Myocyte (in vitro differentiated cells): ENCODE data around the gene IFNAR2. TPM values are rescaled to one million over a fixed set of nuclear protein-coding genes. Genes with fewer than 3 reads are reported as not detected.
"Not testable (repeated sequence)": the region's sequence is repeated elsewhere in the genome, so short reads cannot be mapped to it uniquely, and the experiment has no call there.

Experiments used
- DNase-seq: peaks from one replicate; pipeline ENCODE4 v3.0.0-alpha.2; 2012; ENCODE audit warnings: low read depth
- total RNA-seq: library from RNA; depleted of rRNA; stranded (reverse); fragments of >200 nt; gene quantifications from 2 replicates; pipeline ENCODE4 v1.2.3, GENCODE V29; 2014

Gene IFNAR2
- total RNA-seq, 1 donor from 2014 or later = 10.1 TPM

DNA sequence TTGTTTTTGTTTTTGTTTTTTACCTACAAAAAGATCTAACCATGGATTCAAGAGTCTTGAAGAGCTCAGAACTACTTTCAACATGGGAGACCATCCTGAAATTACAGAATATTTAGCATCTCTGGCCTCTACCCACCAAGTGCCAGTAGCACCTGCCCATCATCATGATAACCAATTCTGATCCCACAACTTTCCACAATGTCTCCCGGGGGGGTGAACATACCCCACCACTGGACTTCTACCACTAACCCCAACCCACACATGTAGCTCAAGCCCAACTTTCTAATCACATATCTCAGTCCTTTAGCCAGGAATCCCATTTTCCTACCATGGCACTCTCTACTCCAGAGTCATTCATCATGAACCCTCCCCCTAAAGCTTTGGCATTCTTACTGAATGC, 15.7 kb upstream of the IFNAR2 start:
- DNase-seq = no peak

DNA sequence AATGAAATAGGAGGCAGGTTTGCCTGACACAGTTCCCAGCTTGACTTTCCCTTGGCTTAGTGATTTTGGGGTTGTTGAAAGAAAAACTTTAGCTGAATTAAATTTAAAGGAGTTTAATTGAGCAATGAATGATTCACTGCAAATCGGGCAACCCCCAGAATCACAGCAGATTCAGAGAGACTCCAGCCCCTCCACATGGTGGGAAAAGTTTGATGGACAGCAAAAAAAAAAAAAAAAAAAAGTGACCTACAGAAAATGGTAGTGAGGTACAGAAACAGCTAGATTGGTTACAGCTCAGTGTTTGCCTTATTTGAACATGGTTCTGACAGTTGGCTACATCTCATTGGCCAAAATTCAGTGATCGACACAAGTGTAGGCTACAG, 12.6 kb upstream of the IFNAR2 start:
- no peak for DNase-seq

DNA sequence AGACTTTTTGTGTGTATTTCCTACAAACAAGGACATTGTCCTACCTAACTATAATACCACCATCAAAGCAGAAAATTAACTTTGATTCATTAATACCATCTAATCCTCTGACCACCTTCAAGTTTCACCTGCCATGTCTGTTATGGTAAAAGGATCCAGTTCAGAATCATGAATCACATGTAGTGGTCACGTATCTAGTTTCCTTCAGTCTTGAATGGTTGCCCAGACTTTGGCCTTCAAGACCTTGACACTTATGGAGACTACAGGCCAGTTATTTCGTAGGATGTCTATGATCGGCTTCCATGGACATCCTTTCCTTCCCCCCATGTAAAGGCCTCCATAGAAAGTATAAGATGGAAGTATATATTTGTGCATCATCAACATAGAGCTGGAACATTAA, 10.4 kb upstream of the IFNAR2 start:
- DNase-seq = peak; percentile 63

DNA sequence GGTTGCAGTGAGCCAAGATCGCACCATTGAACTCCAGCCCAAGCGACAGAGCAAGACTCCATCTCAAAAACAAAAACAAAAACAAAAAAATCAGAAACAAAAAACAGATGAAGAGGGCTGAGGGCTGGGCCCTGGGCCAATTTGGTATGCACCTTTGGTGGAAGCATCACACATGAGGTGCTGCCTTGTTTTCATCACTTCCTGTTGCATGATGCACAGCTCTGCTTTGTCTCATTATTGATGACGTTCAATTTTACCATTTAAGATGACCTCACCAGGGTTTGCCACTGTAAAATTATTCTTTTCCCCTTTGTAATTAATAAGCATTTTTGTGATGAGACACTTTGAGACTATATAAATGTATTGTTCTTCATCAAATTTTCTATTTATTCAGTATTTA, 9.8 kb upstream of the IFNAR2 start:
- DNase-seq = no peak

DNA sequence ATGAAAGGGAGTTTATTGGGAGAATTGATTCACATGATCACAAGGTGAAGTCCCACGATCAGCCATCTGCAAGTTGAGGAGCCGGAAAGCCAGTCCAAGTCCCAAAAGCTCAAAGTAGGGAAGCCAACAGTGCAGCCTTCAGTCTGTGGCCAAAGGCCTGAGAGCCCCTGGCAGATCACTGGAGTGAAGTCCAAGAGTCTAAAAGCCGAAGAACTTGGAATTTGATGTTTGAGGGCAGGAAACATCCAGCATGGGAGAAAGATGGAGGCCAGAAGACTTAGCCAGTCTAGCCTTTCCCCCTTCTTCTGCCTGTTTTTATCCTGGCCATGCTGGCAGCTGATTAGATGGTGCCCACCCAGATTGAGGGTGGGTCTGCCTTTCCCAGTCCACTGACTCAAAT, 4.4 kb upstream of the IFNAR2 start:
- not testable (repeated sequence) for DNase-seq

DNA sequence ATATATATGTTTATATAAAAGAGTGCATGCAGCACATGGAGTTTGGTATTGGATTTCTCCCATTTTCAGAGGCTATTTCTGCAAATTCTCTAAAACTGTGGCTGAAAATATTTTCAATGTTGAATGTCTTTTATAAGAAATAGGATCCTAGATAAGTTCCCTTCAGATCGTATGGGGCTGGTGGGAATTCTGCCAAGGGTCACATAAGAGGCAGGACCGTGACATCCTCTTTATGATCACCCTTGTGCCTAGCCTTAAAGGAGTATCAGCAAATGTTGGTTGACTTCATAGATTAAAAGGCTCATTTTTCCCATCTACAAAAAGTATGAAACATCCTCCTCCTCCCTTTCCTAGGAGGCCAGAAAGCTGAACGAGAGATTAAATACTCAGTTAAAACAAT, 1.3 kb upstream of the IFNAR2 start:
- no peak for DNase-seq

DNA sequence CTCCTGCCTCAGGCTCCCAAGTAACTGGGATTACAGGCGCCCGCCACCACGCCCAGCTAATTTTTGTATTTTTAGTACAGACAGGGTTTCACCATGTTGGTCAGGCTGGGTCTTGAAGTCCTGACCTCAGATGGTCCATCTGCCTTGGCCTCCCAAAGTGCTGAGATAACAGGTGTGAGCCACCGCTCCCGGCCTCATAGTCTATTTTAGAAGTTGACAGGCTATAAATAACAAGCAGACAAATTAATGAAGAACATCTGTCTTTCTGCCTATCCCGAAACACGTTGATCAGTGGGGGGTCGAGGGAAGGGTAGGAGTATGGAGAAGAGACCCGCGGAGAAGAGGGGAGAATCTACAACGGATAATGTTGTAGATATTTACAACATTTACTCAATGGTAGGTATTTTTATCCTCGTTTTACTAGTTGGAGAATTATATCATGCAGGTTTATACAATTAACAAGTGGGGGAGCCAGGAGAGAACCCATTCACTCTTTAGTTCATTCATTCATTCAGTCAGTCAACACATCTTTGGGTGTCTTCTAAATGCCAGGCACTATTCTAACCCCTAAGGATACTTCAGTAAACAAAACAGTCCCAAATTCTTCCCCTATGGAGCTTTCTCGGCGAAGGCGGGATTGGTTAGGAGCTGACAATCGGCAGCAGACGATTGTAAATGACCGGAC, 497 bp upstream of the IFNAR2 start:
- DNase-seq = peak; percentile 91

DNA sequence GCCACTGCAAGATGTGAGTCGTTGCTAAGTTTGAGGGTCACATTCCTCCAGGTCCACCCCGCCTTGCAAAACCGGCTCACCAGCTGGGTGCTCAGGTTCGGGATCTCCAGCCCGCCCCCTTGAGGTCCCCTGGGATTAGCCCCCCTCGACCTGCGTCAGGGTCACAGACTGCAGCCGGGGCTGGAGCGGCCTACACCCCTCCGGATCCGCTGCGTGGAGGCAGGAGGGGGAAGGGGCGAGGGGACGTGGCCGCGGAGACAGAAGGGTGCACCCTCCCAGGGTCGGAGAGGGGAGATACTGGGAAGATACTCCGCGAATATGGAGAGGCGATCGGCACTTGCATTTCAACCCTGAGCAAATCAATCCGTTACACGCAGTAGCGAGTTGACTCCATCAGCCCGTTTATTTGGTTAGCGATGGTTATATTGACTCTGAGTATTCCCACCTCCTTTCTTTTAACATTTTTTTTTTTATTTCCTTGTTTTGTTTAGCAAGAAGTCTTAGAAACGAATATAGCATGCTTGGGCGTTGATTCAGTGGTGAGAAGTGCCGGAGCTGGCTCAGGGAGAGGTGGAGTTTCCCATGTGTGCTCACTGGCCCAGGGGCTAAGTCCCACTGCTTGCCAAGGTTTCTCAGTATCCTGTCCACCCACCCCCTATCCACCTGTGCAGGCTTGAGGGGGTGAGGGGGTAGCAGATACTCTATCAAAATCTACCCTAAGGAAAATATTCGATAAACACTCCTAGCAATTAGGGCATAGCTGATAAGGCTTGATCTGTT, 997 bp downstream of the IFNAR2 start:
- DNase-seq = peak; percentile 65

DNA sequence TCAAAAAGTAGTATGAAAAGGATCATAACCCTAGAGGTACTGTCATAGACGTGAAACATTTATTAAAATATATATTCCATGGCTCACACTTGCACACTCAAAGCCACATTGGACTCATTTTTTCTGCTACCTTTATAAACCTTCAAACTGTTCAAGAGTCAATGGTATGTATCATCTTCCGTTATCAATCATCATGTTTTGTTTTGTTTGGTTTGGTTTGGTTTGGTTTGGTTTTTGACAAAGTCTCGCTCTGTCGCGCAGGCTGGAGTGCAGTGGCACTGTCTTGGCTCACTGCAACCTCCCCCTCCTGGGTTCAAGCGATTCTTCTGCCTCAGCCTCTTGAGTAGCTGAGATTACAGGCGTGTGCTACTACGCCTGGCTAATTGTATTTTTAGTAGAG, 1.8 kb downstream of the IFNAR2 start:
- no peak for DNase-seq

DNA sequence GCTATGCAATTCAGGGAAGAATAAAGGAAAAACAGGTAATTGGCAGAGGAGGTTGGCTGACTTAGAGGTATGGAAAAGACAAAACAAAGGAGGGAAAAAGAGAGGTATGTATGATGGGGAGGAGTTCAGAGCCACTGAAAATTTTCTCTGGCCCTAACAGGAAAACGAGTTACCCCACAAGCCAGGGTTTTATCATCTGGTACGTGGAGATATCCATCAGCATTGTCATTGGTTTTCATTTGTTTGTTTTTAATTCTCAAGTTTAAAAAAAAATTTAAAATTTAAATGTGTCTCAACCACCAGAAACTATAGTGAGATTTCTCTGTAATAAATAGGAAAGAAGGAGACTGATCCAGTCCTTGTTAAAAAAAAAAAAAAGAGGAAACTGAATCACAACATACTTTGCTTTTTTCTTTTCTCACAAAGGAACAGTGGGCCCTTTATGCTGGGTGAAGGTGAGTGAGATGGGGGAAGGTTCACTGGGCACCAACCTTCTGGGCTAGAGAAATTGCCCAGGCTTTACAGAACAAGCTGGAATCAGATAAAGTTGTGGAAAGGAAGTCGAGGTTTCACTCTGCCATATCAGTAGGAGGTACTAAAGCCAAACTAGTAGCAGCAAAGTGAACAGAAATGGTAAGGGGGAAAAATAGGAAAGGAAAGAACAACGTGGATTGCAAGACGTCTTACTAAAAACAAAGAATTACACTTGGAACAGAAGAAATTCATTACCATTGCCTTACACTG, 2.7 kb downstream of the IFNAR2 start:
- no peak for DNase-seq

DNA sequence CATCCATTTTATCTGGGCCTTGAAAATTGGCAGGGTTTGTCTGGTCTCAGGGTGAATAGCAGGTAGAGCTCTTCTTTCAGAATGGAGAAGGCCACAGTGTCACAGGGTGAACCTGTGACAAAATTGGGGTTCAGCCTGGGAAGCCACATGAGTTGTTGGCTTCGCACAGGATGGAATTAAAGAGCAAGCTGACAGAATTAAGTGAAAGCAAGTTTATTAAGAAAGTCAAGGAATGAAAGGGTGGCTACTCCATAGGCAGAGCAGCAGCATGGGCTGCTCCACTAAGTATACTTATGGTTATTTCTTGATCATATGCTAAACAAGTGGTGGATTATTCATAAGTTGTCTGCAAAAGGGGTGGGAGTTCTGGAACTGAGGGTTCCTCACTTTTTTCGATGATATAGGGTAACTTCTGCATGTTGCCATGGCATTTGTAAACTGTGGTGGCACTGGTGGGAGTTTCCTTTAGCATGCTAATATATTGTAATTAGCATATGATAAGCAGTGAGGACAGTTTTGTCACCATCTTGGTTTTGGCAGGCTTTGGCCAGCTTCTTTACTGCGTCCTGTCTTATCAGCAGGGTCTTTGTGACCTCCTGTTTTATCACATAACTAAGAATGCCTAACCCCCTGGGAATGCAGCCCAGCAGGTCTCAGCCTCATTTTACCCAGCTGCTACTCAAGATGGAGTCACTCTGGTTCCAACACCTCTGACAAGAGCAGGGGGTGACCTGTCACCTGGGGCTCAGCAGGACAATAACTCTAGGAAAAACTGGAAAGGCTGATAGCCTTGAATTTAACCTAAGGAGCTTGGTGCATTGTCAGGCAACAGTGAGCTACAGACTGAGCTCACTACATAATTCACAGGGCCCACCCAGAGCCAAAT, 5.1 kb downstream of the IFNAR2 start:
- DNase-seq = no peak

DNA sequence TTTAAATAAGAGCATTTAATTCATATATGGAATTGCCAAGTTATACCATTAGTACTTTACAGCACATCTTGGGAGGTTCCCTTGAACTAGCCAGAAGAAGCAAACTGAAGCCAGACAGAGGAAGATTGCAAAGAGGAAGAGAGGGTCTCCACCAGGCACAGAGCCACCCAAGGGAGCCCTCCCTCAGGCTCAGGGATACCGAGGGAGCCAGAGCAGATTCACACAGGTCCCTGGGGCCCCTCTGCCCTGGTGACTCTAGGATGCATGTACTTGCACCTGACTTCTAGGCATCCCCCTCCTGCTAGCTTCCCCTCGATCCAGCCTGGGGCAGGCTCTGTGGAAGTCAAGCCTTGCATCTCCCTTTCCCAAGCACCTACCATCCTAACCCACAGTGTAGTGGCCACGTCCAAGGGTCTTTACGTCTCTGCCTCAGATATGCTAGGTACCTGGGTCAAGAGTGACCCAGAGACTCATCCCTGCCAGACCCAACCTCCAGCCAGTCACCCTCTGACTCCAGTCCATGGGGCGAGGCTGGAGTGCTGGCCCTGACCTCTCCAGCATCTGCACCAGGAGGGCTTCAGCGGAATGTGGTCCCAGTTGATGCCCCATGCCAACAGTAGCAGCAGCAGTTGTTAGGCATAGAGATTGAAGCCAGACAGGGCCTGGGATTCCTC, 6.4 kb downstream of the IFNAR2 start:
- no peak for DNase-seq

DNA sequence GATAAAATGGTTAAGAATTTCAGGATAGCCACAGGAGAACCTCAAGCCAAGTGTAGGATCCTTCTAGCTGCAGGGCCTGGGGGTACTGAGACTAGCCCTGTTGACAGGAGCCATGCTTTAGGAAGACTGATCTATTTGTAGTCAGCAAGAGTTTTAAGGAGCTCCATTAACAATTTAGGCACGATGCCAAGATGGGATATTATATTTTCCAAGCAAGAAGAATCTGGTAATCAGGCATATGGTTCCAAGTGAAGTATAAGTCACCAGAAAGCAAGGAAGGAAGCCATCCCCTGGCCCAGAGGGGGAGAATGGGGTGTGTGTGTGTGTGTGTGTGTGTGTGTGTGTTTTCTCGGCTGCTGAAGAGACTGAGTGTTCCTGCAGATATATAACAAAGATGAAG, 7.0 kb downstream of the IFNAR2 start:
- DNase-seq = no peak

DNA sequence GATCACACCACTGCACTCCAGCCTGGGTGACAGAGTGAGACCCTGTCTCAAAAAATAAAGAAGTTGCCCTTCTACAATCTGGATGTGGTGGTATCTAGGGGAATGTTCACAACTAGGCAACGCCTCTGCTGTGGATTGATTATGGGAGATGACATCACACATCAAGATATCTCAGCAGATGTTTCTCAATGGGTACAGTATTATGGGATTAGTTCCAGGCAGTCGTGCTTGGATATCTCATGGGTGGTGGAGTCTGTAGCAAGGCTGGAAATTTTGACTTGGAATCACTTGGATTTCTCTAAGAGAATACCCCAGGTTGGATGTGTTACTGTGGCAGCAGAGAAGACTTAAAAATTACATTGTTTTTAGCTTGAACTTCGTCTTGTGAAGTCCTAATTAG, 7.7 kb downstream of the IFNAR2 start:
- no peak for DNase-seq

DNA sequence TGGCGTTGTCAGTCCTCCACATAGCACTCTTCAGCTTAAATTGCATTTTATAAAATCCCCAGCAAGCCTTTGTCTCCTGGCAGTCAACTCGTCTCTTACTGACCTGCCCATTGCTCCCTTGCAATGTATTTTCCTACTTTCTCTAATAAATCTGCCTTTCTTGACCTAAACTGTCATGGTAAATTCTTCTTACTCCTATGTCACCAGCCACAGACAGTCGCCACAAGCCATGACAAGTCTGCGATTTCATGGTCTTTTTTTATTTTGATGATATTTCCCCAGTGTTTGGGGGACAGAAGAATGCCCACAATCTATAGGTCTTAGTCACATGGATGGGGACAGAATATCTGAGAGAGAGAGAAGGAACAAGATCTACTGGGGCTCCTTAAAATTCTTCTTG, 8.4 kb downstream of the IFNAR2 start:
- DNase-seq = no peak

DNA sequence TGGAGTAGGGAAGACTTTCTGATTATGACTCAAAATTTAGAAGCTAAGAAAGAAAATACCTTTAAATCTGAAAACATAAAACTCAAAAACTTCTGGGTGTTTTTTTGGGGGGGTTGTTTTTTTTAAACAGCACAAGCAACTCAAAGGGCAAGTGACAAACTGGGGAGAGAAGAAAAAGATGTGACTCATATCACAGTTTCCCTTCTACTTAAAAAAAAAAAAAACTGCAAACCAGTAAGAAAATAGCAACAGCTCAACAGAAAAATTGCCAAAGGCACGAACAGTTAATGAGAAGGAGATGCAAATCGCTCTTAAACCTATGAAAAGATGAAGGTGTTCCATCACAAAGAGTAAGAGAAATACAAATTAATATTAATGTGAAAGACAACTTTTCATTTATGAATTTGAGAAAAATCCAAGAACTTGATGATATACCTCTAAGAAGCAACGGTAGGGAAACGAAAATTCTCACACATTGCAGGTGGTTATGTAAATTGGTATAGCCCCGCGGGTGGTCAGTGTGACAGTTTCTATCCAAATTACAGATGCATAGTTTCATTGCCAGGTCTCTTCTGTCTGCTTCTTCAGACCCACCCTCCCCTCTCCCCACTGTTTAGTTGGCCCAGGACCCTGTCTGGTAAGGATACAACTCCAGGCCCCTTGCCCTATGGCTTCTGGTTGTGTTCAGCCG, 9.0 kb downstream of the IFNAR2 start:
- DNase-seq = no peak

DNA sequence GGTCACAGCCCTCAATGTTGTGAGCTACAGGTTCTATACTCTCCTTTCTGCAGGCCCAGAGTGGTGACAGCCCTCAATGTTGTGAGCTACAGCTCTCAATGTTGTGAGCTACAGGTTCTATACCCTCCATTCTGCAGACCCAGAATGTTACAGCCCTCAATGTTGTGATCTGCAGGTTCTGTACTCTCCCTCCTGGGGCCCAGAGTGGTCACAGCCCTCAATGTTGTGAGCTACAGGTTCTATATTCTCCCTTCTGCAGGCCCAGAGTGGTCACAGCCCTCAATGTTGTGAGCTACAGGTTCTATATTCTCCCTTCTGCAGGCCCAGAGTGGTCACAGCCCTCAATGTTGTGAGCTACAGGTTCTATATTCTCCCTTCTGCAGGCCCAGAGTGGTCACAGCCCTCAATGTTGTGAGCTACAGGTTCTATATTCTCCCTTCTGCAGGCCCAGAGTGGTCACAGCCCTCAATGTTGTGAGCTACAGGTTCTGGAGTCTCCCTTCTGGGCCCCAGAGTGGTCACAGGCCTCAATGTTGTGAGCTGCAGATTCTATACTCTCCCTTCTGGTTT, 9.9 kb downstream of the IFNAR2 start:
- DNase-seq = not testable (repeated sequence)

DNA sequence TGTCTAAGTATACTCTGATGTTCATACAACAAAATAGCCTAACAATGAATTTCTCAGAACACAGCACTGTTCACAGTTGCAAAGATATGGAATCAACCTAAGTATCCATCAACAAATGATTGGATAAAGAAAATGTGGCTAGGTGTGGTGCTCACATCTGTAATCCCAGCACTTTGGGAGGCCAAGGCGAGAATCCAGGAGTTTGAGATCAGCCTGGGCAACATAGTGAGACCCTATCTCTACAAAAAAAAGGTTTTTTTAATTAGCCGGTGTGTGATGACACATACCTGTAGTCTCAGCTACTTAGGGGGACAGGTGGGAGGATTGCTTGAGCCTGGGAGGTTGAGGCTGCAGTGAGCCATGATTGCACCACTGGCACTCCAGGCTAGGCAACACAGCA, 10.7 kb downstream of the IFNAR2 start:
- DNase-seq = no peak

DNA sequence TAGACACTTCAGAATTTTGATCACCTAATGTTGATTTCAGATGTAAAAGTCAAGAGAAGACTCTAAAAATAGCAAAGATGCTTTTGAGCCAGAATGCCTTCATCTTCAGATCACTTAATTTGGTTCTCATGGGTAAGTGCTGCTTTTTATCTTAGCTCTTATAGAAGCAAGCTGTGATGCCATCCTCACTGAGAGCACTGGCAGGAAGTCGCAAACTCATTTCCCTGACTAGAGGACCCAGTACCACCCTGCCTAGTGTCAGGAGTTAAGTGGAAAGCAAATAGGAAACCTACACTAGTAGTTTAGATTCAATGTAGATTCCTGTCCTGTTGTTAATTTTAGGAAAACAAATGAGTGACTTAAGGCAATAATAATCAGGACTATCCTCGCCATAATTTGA, 12.1 kb downstream of the IFNAR2 start:
- no peak for DNase-seq

DNA sequence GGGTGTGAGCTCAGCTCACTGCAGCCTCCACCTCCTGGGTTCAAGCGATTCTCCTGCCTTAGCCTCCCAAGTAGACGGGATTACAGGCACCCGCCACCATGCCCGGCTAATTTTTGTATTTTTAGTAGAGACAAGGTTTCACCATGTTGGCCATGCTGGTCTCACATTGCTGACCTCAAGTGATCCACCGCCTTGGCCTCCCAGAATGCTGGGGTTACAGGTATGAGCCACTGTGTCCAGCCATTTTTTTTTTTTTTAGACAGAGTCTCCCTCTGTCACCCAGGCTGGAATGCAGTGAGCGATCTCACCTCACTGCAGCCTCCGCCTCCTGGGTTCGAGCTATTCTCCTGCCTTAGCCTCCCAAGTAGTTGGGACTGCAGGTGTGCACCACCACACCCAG, 13.1 kb downstream of the IFNAR2 start:
- DNase-seq = not testable (repeated sequence)
